Amygdala (tissue), 56 donors: Measurements from ENCODE around the gene PTPRG.

Source experiments
- DNase-seq, 56 donors: peaks; one replicate each; lab custom pipeline; 2025; lab: John Stamatoyannopoulos, UW

PTPRG gene

GRCh38 chr3:62318365-62318751, 757.0 kb downstream of the PTPRG start:
- DNase-seq = peak in 2 of 56 donors; percentile 2 to 21

- peak; percentile 4 to 89 (median 71) for DNase-seq
Measured at GRCh38 chr3:62318752-62319569, 757.6 kb downstream of the PTPRG start.

GRCh38 chr3:62319570-62320243, 758.3 kb downstream of the PTPRG start:
- no peak for DNase-seq

- DNase-seq = no peak
Measured at GRCh38 chr3:62323241-62323640, 761.9 kb downstream of the PTPRG start.

- DNase-seq = no peak
Measured at GRCh38 chr3:62325896-62326295, 764.5 kb downstream of the PTPRG start.

- DNase-seq = peak in 26 of 56 donors; percentile 0 to 48 (median 10)
Measured at GRCh38 chr3:62329971-62330370, 768.6 kb downstream of the PTPRG start.

GRCh38 chr3:62332017-62332416, 770.6 kb downstream of the PTPRG start:
- no peak for DNase-seq

GRCh38 chr3:62332835-62333244, 771.5 kb downstream of the PTPRG start:
- peak in 1 of 56 donors; percentile 34 for DNase-seq

GRCh38 chr3:62335196-62335595, 773.8 kb downstream of the PTPRG start:
- no peak for DNase-seq

GRCh38 chr3:62343755-62344154, 782.4 kb downstream of the PTPRG start:
- DNase-seq = no peak
